ENCODE results near the gene DYNAP.
A peak's percentile ranks its signal among the peaks of the same experiment; 100 is the strongest.

DYNAP gene

DNA sequence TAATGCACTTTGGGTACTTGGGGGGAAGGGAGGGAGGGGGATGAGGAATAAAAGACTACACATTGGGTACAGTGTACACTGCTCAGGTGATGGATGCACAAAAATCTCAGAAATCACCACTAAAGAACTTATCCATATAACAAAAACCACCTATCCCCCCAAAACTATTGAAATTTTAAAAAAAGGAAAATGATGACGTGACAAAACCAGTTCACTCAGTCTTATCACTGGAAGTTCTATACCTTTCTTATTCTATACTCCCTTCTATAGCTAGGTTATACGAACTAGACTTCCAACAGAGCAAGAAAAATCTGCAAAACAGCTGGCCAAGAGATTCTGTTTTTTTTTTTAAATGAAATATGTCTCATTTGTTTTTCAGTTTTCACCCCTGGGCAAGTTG, 20.8 kb downstream of the DYNAP start:
- peaks cover 4% of the 10 kb centered on the region for H3K4me1 Mint-ChIP-seq
- no peaks in the 10 kb centered on the region for H3K36me3 Mint-ChIP-seq
- no peak overlapping the region for H3K27ac Mint-ChIP-seq
- peaks cover 9% of the 10 kb centered on the region for H3K27me3 Mint-ChIP-seq
- H3K4me3 Mint-ChIP-seq, result no peak overlapping the region
- no peak for ATAC-seq
- peaks cover 4% of the 10 kb centered on the region for H3K9me3 Mint-ChIP-seq

DNA sequence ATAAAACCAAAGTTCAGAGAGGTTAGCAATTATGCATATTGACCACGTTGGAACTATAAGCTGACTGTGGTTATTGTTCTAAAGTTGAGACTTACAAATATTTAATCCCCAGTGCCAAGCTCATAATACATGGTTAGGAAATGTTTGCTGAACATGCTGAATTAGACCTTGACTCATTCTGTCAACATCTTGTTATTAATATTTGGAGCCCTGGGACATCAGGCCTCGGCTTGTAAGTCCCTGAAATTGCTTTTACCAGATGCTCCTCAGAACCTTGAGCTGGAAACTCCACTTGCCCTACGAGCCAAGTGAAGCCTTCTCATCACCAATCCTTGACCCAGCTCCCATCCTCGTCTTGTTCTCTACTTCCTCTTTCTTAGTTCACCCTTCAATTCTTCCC, 21.2 kb downstream of the DYNAP start:
- no peak overlapping the region for H3K27ac Mint-ChIP-seq
- no peaks in the 10 kb centered on the region for H3K36me3 Mint-ChIP-seq
- peaks cover 9% of the 10 kb centered on the region for H3K27me3 Mint-ChIP-seq
- ATAC-seq, result no peak
- peaks cover 6% of the 10 kb centered on the region for H3K4me1 Mint-ChIP-seq
- H3K9me3 Mint-ChIP-seq, result peaks cover 4% of the 10 kb centered on the region
- H3K4me3 Mint-ChIP-seq, result no peak overlapping the region

DNA sequence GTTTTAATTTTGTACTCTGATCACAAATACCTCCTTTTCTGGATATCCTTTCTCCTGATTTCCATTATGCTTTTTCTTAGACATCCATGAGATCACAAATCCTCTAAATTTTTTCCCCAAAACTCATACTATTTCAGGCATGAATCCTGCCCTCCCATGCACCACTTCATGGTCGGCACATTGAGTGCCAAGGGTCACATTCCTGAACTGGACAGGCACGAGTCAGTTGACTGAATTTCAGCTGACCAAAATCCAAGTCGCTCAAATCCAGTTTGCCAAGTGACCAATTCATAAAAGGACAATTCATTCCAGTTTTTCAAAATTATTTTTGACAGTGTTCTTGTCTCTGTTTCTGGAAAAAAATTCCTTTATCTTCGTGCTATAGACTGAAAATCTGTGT, 22.1 kb downstream of the DYNAP start:
- H3K9me3 Mint-ChIP-seq, result peaks cover 4% of the 10 kb centered on the region
- no peak for ATAC-seq
- peaks cover 6% of the 10 kb centered on the region for H3K4me1 Mint-ChIP-seq
- H3K36me3 Mint-ChIP-seq, result no peaks in the 10 kb centered on the region
- no peak overlapping the region for H3K27ac Mint-ChIP-seq
- H3K4me3 Mint-ChIP-seq, result no peak overlapping the region
- peaks cover 9% of the 10 kb centered on the region for H3K27me3 Mint-ChIP-seq

DNA sequence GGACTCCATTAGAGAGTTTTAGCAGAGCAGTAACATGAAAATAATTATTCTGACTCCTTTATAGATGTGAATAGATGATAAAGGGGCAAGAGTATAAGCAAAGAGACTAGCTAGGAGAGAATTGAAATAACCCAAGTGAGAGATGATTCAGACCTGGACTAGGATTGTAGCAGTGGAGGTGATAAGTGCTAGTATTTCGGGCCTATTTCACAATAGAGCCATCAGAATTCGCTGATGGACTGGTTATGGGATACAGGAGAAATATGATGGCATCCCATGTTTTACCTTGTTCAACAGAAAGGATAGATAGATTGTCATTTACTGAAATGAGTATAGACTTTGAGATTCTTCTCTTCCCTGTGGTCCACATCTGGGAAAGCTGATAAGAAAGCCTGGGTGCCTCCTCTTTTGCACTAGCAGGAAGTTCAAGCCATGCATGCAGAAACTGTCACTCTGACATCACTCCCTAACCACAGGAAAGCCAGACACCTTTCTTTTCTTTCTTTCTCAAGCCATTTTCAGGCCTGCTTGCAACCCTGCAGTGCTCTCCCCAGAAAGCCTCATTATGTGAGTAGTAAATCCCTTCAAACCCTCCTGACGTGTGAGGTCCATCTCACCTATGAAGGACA, 25.3 kb downstream of the DYNAP start:
- Mint-ChIP-seq H3K27ac (no peak overlapping the region), H3K36me3 (no peaks in the 10 kb centered on the region), H3K4me3 (no peak overlapping the region), H3K4me1 (peaks cover 6% of the 10 kb centered on the region), H3K9me3 (peaks cover 4% of the 10 kb centered on the region), H3K27me3 (peaks cover 9% of the 10 kb centered on the region)
- peak; percentile 35 for ATAC-seq

DNA sequence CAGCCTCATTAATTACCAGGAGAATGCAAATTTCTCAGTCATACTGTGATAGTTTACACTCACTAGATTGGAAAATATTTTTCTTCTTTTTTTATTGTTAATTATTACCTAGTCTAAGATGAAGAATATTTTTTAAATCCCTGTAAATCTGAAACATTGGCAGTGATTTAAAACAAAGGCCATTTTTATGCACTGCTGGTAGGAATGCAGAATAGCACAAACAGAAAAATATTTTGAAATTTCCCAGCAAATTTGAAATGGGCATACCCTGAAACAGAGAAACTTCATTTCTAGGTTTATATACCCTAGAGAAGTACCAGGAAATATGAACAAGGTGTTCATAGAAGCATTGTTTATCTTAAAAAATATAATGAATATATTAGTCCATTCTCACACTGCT, 31.0 kb downstream of the DYNAP start:
- H3K27me3 Mint-ChIP-seq, result peaks cover 9% of the 10 kb centered on the region
- H3K4me1 Mint-ChIP-seq, result no peaks in the 10 kb centered on the region
- H3K36me3 Mint-ChIP-seq, result no peaks in the 10 kb centered on the region
- no peak for ATAC-seq
- peaks cover 3% of the 10 kb centered on the region for H3K9me3 Mint-ChIP-seq
- no peak overlapping the region for H3K27ac Mint-ChIP-seq
- H3K4me3 Mint-ChIP-seq, result no peak overlapping the region

DNA sequence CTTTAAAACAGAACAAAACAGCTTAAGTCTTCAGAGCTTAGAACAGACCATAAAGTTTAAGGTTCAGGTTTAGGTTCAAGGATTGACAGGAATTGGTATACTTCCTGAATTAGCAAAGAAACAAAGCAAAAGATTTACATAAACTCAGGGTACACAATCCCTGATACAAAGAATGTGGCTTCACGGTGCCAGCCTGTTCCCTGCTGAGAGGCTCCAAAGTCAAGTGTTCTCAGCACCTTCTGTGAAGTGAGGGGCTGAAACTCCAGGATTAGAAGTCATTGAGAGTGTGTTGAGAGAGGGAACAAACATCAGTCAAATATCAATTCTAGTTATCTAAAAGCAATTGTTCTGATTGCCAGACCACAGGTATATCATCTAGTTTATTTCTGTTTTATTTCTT, 35.7 kb downstream of the DYNAP start:
- H3K4me3 Mint-ChIP-seq, result no peak overlapping the region
- no peak for ATAC-seq
- H3K4me1 Mint-ChIP-seq, result no peaks in the 10 kb centered on the region
- no peak overlapping the region for H3K27ac Mint-ChIP-seq
- peaks cover 9% of the 10 kb centered on the region for H3K27me3 Mint-ChIP-seq
- no peaks in the 10 kb centered on the region for H3K36me3 Mint-ChIP-seq
- H3K9me3 Mint-ChIP-seq, result peaks cover 6% of the 10 kb centered on the region

DNA sequence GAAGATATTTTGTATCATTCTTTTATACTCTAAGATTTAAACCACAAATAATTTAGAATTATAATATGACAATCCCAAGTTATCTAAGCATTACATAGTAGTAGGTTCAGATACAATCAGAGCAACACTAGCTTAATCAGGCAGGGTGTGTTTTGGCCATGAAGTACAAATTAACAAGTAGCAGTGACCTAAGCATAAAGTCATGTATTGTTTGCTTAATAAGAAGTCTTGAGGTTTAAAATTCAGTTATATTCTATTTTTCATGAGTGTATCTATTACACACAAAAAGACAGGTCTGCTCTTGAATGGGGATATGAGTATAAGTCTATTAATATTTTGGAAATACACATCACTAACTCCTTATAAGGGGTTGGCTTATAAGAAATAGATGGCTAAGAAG, 39.9 kb downstream of the DYNAP start:
- Mint-ChIP-seq H3K4me1 (no peaks in the 10 kb centered on the region), H3K27ac (no peak overlapping the region), H3K27me3 (peaks cover 10% of the 10 kb centered on the region), H3K9me3 (peaks cover 5% of the 10 kb centered on the region), H3K4me3 (no peak overlapping the region), H3K36me3 (no peaks in the 10 kb centered on the region)
- ATAC-seq, result no peak

DNA sequence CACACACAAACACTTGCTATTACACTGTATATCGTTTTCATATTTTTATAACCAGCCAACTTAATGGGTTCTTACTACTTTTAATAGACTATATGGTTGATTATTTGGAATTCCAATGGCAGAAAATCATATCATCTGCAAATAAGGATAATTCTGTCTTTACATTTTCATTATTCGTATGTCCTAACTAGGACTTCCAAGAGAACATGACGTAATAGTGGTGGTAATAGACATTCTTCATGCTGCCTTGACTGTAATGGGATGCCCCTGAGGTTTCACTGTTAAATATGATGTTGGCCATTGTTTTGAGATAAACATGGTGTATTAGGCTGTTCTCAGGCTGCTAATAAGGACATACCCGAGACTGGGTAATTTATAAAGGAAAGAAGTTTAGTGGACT, 45.2 kb downstream of the DYNAP start:
- Mint-ChIP-seq H3K4me1 (no peaks in the 10 kb centered on the region), H3K27ac (no peak overlapping the region), H3K4me3 (no peak overlapping the region), H3K27me3 (peaks cover 37% of the 10 kb centered on the region), H3K9me3 (no peaks in the 10 kb centered on the region), H3K36me3 (no peaks in the 10 kb centered on the region)
- ATAC-seq, result no peak

DNA sequence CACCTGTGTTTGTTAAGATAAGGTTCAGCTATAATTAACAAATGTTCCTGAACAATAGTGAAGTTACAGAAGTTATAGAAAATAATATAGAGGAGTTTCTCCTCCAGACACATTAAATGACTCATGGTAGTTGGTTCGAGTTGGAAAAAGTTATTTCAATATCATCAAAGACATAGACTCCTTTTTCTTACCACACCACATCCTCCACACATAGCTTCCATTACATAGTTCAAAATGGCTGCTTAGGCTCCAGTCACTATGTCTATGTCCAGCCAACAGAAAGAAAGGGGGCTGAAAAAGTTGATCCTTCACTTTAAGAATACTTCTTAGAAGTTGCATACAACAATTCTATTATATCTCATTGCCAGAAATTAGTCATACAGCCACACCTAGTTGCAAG, 50.7 kb downstream of the DYNAP start:
- ATAC-seq, result no peak
- H3K4me1 Mint-ChIP-seq, result no peaks in the 10 kb centered on the region
- H3K4me3 Mint-ChIP-seq, result no peak overlapping the region
- H3K9me3 Mint-ChIP-seq, result no peaks in the 10 kb centered on the region
- H3K36me3 Mint-ChIP-seq, result no peaks in the 10 kb centered on the region
- H3K27me3 Mint-ChIP-seq, result peaks cover 40% of the 10 kb centered on the region
- no peak overlapping the region for H3K27ac Mint-ChIP-seq

DNA sequence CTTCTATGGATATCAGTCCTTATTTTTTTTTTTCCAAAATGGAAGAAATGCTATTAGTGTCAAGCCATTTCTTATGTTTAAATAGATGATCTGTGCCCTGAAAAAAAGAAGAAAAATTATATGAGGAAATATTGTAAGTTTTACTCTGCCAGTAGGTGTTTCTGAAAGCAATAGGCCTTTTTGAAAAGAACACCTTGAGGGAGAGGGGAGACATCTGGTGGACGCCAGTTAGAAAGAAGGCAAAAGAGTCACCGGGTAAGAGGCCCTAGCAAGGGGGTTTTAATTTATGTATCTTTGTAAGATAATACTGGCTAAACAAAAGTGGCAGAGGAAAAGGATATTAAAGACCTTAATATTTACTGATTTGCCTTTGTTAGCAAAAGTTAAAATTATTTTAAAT, 56.1 kb downstream of the DYNAP start:
- Mint-ChIP-seq H3K27ac (no peak overlapping the region), H3K36me3 (no peaks in the 10 kb centered on the region), H3K27me3 (peaks cover 14% of the 10 kb centered on the region), H3K4me1 (no peaks in the 10 kb centered on the region), H3K4me3 (no peak overlapping the region), H3K9me3 (no peaks in the 10 kb centered on the region)
- ATAC-seq, result no peak

Data from stimulated activated memory B cell treated with anti-CD40 and anti-IgM and Interleukin-4, amounts not matched to agents 10 μg/mL and 1 μg/mL and 100 μg/mL, for 72 hours (primary cell).